Astrocyte of the cerebellum (primary cell): ENCODE data around the gene TTC36.
"Not testable (repeated sequence)": the region's sequence is repeated elsewhere in the genome, so short reads cannot be mapped to it uniquely, and the experiment has no call there.

Experiments used
- DNase-seq: peaks from one replicate; pipeline ENCODE4 v3.0.0-alpha.2; 2011; ENCODE audit warnings: low read depth
- H3K4me3 ChIP-seq: 2 replicates; pipeline ENCODE4 v1.5.1; 2011; ENCODE audit warnings: mild to moderate bottlenecking, low read depth, low read length, moderate library complexity
- CTCF ChIP-seq: IDR thresholded peaks from 2 replicates; pipeline ENCODE4 v1.5.1; 2012; ENCODE audit warnings: low read length, low read depth, moderate library complexity, mild to moderate bottlenecking; ENCODE audit errors: missing control alignments
- in situ Hi-C: cut with HindIII; loops from 2 replicates; pipeline ENCODE4 v1.10.0; 2017; ENCODE audit warnings: low sequenced_read_pairs

The TTC36 gene

GRCh38 chr11:118527109-118527508 lies at the start of gene TTC36:
Gene TTC36, plus strand, starts transcription at chr11:118527474. Its CDS starts 21 bp downstream, at chr11:118527495.
- DNase-seq, result no peak
- in situ Hi-C loops, result no loop called here
- TF ChIP-seq CTCF, result no peak
- H3K4me3 ChIP-seq, result no peak within 1 kb of the TSS

- DNase-seq, in situ Hi-C loops, H3K4me3 ChIP-seq: not testable (repeated sequence)
Measured at GRCh38 chr11:118481238-118481637, 46.0 kb upstream of the TTC36 start.

GRCh38 chr11:118484405-118484804 lies 42.9 kb upstream of the TTC36 start:
- no peak for TF ChIP-seq CTCF
- no peak overlapping the region for H3K4me3 ChIP-seq
- in situ Hi-C loops, result no loop called here
- no peak for DNase-seq

- in situ Hi-C loops, result no loop called here
- TF ChIP-seq CTCF, result peak; percentile 27
- H3K4me3 ChIP-seq, result no peak overlapping the region
- DNase-seq, result no peak
Measured at GRCh38 chr11:118485273-118485672, 42.0 kb upstream of the TTC36 start.

- peak; percentile 70 for DNase-seq
- TF ChIP-seq CTCF, result peak; percentile 88
- H3K4me3 ChIP-seq, result no peak overlapping the region
- in situ Hi-C loops, result no loop called here
Measured at GRCh38 chr11:118488480-118489109, 38.7 kb upstream of the TTC36 start.

- H3K4me3 ChIP-seq, result no peak overlapping the region
- no peak for TF ChIP-seq CTCF
- in situ Hi-C loops, result loop anchor here (5.0 kb wide), 1 partner anchor 104 kb away; no protein-coding TSS in a partner anchor
- no peak for DNase-seq
Measured at GRCh38 chr11:118491041-118491440, 36.2 kb upstream of the TTC36 start.

GRCh38 chr11:118497831-118498230 lies 29.4 kb upstream of the TTC36 start:
- TF ChIP-seq CTCF, result no peak
- no peak overlapping the region for H3K4me3 ChIP-seq
- DNase-seq, result peak; percentile 18
- in situ Hi-C loops, result no loop called here
